ENCODE data around the gene APOL6.
"Not testable (repeated sequence)": the region's sequence is repeated elsewhere in the genome, so short reads cannot be mapped to it uniquely, and the experiment has no call there.

DNA sequence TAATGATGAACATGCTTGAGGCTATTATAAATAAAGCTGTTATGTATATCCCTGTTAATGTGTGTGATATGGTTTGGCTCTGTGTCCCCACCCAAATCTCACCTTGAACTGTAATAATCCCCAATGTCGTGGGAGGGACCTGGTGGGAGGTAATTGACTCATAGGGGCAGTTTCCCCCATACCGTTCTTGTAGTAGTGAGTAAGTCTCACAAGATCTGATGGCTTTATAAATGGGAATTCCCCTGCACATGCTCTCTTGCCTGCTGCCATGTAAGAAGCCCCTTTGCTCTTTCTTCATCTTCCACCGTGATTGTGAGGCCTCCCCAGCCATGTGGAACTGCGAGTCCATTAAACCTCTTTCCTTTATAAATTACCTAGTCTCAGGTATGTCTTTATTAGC is 31.2 kb downstream of the APOL6 start:
- TF ChIP-seq, protein P1, sequence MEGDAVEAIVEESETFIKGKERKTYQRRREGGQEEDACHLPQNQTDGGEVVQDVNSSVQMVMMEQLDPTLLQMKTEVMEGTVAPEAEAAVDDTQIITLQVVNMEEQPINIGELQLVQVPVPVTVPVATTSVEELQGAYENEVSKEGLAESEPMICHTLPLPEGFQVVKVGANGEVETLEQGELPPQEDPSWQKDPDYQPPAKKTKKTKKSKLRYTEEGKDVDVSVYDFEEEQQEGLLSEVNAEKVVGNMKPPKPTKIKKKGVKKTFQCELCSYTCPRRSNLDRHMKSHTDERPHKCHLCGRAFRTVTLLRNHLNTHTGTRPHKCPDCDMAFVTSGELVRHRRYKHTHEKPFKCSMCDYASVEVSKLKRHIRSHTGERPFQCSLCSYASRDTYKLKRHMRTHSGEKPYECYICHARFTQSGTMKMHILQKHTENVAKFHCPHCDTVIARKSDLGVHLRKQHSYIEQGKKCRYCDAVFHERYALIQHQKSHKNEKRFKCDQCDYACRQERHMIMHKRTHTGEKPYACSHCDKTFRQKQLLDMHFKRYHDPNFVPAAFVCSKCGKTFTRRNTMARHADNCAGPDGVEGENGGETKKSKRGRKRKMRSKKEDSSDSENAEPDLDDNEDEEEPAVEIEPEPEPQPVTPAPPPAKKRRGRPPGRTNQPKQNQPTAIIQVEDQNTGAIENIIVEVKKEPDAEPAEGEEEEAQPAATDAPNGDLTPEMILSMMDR (IDR thresholded peaks at IDR 0.05) = not testable (repeated sequence)
- TF ChIP-seq POLR2AphosphoS5 (IDR thresholded peaks at IDR 0.05); EP300 (IDR thresholded peaks at IDR 0.05; ENCODE audit: low read depth): not testable (repeated sequence)
